SK-N-SH (cell line): ENCODE results near the gene THBS2.

Source experiments
- CTCF ChIP-seq: fragments of 200-600 bp; sonication (generic); IDR thresholded peaks from 2 replicates; pipeline ENCODE4 v1.6.1; 2017; ENCODE audit warnings: antibody characterized with exemption, mild to moderate bottlenecking, moderate library complexity
- EP300 ChIP-seq, 2 experiments: IDR thresholded peaks; 2 replicates each; pipeline versions ENCODE4 v1.4.0 to v1.6.1; 2012; ENCODE audit warnings: borderline replicate concordance in 1 of 2, low read depth in 1 of 2, low read length in 1 of 2
- MAX ChIP-seq: IDR thresholded peaks from 2 replicates; pipeline ENCODE4 v1.4.0; 2012; ENCODE audit warnings: low read depth
- POLR2AphosphoS5 ChIP-seq: IDR thresholded peaks from 2 replicates; pipeline ENCODE4 v1.6.1; 2012; ENCODE audit warnings: low read depth, low read length
- REST ChIP-seq: IDR thresholded peaks from 2 replicates; pipeline ENCODE4 v1.6.1; 2012; ENCODE audit warnings: mild to moderate bottlenecking, low read depth, low read length, moderate library complexity
- SIN3A ChIP-seq: IDR thresholded peaks from 2 replicates; pipeline ENCODE4 v1.6.1; 2012; ENCODE audit warnings: low read depth, mild to moderate bottlenecking, low read length, moderate library complexity, borderline replicate concordance
- TAF1 ChIP-seq: IDR thresholded peaks from 2 replicates; pipeline ENCODE4 v1.6.1; 2012; ENCODE audit warnings: low read depth, mild to moderate bottlenecking, low read length, moderate library complexity, borderline replicate concordance
- USF1 ChIP-seq: IDR thresholded peaks from 2 replicates; pipeline ENCODE4 v1.4.0; 2012; ENCODE audit warnings: low read depth, borderline replicate concordance
- YY1 ChIP-seq: IDR thresholded peaks from 2 replicates; pipeline ENCODE4 v1.4.0; 2012; ENCODE audit warnings: low read depth, mild to moderate bottlenecking

GRCh38 chr6:169166896-169167580, 86.6 kb downstream of the THBS2 start:
- no peak for TF ChIP-seq YY1
- TF ChIP-seq CTCF, result no peak
- no peak for TF ChIP-seq MAX
- no peak for TF ChIP-seq USF1
- TF ChIP-seq REST, result no peak
- TF ChIP-seq POLR2AphosphoS5, result no peak
- TF ChIP-seq EP300 (IDR thresholded peaks at IDR 0.05; ENCODE audit: borderline replicate concordance in 1 of 2, low read depth in 1 of 2, low read length in 1 of 2), result no peak
- TF ChIP-seq TAF1, result no peak
- no peak for TF ChIP-seq SIN3A
